Endothelial cell of umbilical vein (primary cell): ENCODE measurements around the gene ALDH8A1. TPM values are rescaled to one million over a fixed set of nuclear protein-coding genes. Genes with fewer than 3 reads are reported as not detected.

Experiments used
- BruUV-seq: library from RNA; stranded (reverse); fragments of 400-500 nt; replicated peaks from 2 replicates; lab custom pipeline; 2021; lab: Mats Ljungman, UMichigan
- CTCF ChIA-PET: fragments of 300-600, 350-600 bp; sonication (Branson Sonifier 250); formaldehyde crosslinking; loops from one replicate; lab custom pipeline; 2021; ENCODE audit warnings: antibody characterized with exemption, inconsistent platforms; lab: Charles Lee
- POLR2A ChIA-PET: fragments of 300-600, 350-600 bp; sonication (Branson Sonifier 250); formaldehyde crosslinking; loops from one replicate; lab custom pipeline; 2021; ENCODE audit warnings: antibody characterized with exemption, inconsistent platforms; lab: Charles Lee
- DNase-seq: peaks from one replicate; pipeline ENCODE4 v3.0.0-alpha.2; 2011; ENCODE audit warnings: low read depth, low spot score
- FAIRE-seq: peaks from 2 replicates; lab custom pipeline; 2011; peaks lifted over from hg19 to GRCh38; lab: Jason Lieb, UNC
- H2AFZ ChIP-seq: 2 replicates; pipeline ENCODE4 v1.6.0; 2012; ENCODE audit warnings: low read depth, low read length, control low read depth, inconsistent platforms
- H3K27ac ChIP-seq: 2 replicates; pipeline ENCODE4 v1.5.1; 2011; ENCODE audit warnings: low read depth, mild to moderate bottlenecking, control low read depth, low read length, moderate library complexity; ENCODE audit not compliant: insufficient read depth
- H3K27me3 ChIP-seq, 2 experiments: 2 replicates each; pipeline versions ENCODE4 v1.6.0 to v1.6.1; 2011; ENCODE audit warnings: low read length in 2 of 2, mixed read lengths in 1 of 2; ENCODE audit not compliant: control insufficient read depth in 2 of 2, insufficient read depth in 2 of 2
- H3K36me3 ChIP-seq, 2 experiments: 2 replicates in 1 of 2; 3 replicates in 1 of 2; pipeline ENCODE4 v1.5.1; 2011; ENCODE audit warnings: low read length in 2 of 2, mild to moderate bottlenecking in 1 of 2, moderate library complexity in 1 of 2; ENCODE audit not compliant: control insufficient read depth in 2 of 2, insufficient read depth in 2 of 2; ENCODE audit errors: extremely low read depth in 1 of 2
- H3K4me1 ChIP-seq: 3 replicates; pipeline ENCODE4 v1.5.1; 2011; ENCODE audit warnings: mild to moderate bottlenecking, low read length; ENCODE audit not compliant: control insufficient read depth, insufficient read depth; ENCODE audit errors: extremely low read depth
- H3K4me2 ChIP-seq: 2 replicates; pipeline ENCODE4 v1.6.1; 2011; ENCODE audit warnings: low read length, control low read depth, mixed read lengths; ENCODE audit not compliant: insufficient read depth
- H3K4me3 ChIP-seq, 3 experiments: fragments of 200-600 bp in 1 of 3; sonication (generic), shearing (Covaris generic) in 1 of 3; replicated peaks in 1 of 3; 2 replicates each; pipeline ENCODE4 v1.5.1; 2011 to 2016; ENCODE audit warnings: control low read depth in 3 of 3, low read length in 3 of 3, mild to moderate bottlenecking in 2 of 3, inconsistent platforms in 1 of 3, low read depth in 1 of 3, moderate library complexity in 1 of 3; ENCODE audit not compliant: insufficient read depth in 1 of 3
- H3K79me2 ChIP-seq: 2 replicates; pipeline ENCODE4 v1.6.0; 2012; ENCODE audit warnings: low read length, inconsistent platforms; ENCODE audit not compliant: control insufficient read depth, insufficient read depth
- H3K9ac ChIP-seq: replicated peaks from 2 replicates; pipeline ENCODE3; 2011; ENCODE audit warnings: low read length, control low read depth; ENCODE audit not compliant: insufficient read depth; ENCODE audit errors: extremely low read depth
- H3K9me1 ChIP-seq: replicated peaks from 3 replicates; pipeline ENCODE4 v1.6.0; 2011; ENCODE audit warnings: mild to moderate bottlenecking, low read length; ENCODE audit not compliant: control insufficient read depth, insufficient read depth; ENCODE audit errors: extremely low read depth
- H3K9me3 ChIP-seq: replicated peaks from 2 replicates; pipeline ENCODE4 v1.5.1; 2012; ENCODE audit warnings: low read length, inconsistent platforms; ENCODE audit not compliant: control insufficient read depth, insufficient read depth
- H4K20me1 ChIP-seq: replicated peaks from 2 replicates; pipeline ENCODE3; 2011; ENCODE audit warnings: mild to moderate bottlenecking, low read length; ENCODE audit not compliant: control insufficient read depth, insufficient read depth; ENCODE audit errors: extremely low read depth
- CTCF ChIP-seq, 2 donors: IDR thresholded peaks; 1 replicate in 1 of 2; 2 replicates in 1 of 2; pipeline ENCODE4 v1.5.1; 2011; ENCODE audit warnings: low read length in 2 of 2, mild to moderate bottlenecking in 2 of 2, moderate library complexity in 2 of 2, control low read depth in 1 of 2, inconsistent platforms in 1 of 2, low read depth in 1 of 2; ENCODE audit not compliant: insufficient read depth in 1 of 2; ENCODE audit errors: extremely low read depth in 1 of 2
- EZH2 ChIP-seq: IDR thresholded peaks from 2 replicates; pipeline ENCODE4 v1.6.1; 2012; ENCODE audit warnings: borderline replicate concordance, low read depth, mild to moderate bottlenecking, moderate library complexity, low read length, inconsistent platforms; ENCODE audit not compliant: severe bottlenecking
- FOS ChIP-seq: IDR thresholded peaks from 2 replicates; pipeline ENCODE4 v1.6.1; 2011; ENCODE audit warnings: mild to moderate bottlenecking, low read length, moderate library complexity, borderline replicate concordance; ENCODE audit not compliant: insufficient read depth
- GATA2 ChIP-seq: IDR thresholded peaks from 2 replicates; pipeline ENCODE4 v1.7.0; 2011; ENCODE audit warnings: low read depth, mild to moderate bottlenecking, moderate library complexity, mixed read lengths, low read length; ENCODE audit not compliant: insufficient read length, insufficient read depth
- JUN ChIP-seq: IDR thresholded peaks from 2 replicates; pipeline ENCODE4 v1.6.1; 2011; ENCODE audit warnings: borderline replicate concordance, low read depth; ENCODE audit not compliant: insufficient read length, insufficient read depth
- MAX ChIP-seq: IDR thresholded peaks from 2 replicates; pipeline ENCODE4 v1.6.1; 2011; ENCODE audit not compliant: insufficient read depth, insufficient read length
- MYC ChIP-seq: IDR thresholded peaks from one replicate; pipeline ENCODE4 v1.6.1; 2011; ENCODE audit warnings: mild to moderate bottlenecking, low read depth, low read length
- POLR2A ChIP-seq: IDR thresholded peaks from 2 replicates; pipeline ENCODE4 v1.6.1; 2012; ENCODE audit warnings: low read depth, mild to moderate bottlenecking, control low read depth, low read length
- POLR2AphosphoS5 ChIP-seq: IDR thresholded peaks from 2 replicates; pipeline ENCODE4 v1.6.1; 2012; ENCODE audit warnings: low read depth, mild to moderate bottlenecking, control low read depth, low read length, moderate library complexity; ENCODE audit not compliant: insufficient read depth
- dilution Hi-C: fragments of 300-500 bp; cut with MboI; formaldehyde crosslinking; loops from one replicate; pipeline ENCODE4 v1.15.0; 2019; ENCODE audit warnings: low sequenced_read_pairs; ENCODE audit not compliant: extremely low pct_ligation_motif_present
- intact Hi-C: fragments of 100-400 bp; cut with micrococcal nuclease; formaldehyde crosslinking; loops from one replicate; pipeline ENCODE4 v1.10.0; 2022
- polyA plus RNA-seq, 4 experiments: library from polyadenylated mRNA; depleted of rRNA in 3 of 4; stranded (reverse) in 3 of 4; unstranded in 1 of 4; fragments of >200 nt; gene quantifications; 2 replicates each; pipeline versions ENCODE4 v1.2.1 to v1.2.3, GENCODE V29; 2011 to 2012; ENCODE audit warnings: missing spikeins in 1 of 4
- total RNA-seq: library from RNA; stranded (reverse); gene quantifications from 2 replicates; pipeline ENCODE4 v1.2.3, GENCODE V29; 2021

The ALDH8A1 gene
- total and polyA plus RNA-seq, 2 donors (not counting 3 experiments of a cell fraction or from before 2014, with no cell fraction given): 0.08 to 0.95 TPM

GRCh38 chr6:134992155-134992554, 42.3 kb upstream of the ALDH8A1 start:
- Histone ChIP-seq H3K9me3 (no peaks in the 10 kb centered on the region), H3K4me3 (no peak overlapping the region), H3K79me2 (no peaks in the 10 kb centered on the region), H3K9me1 (peaks cover 7% of the 10 kb centered on the region), H4K20me1 (no peaks in the 10 kb centered on the region), H2AFZ (no peak overlapping the region), H3K9ac (no peak overlapping the region), H3K27ac (no peak overlapping the region), H3K36me3 (peaks cover under 1 to 7% of the 10 kb centered on the region in 2 experiments), H3K27me3 (no peaks in the 10 kb centered on the region), H3K4me2 (no peak overlapping the region), H3K4me1 (peaks cover 3% of the 10 kb centered on the region)
- FAIRE-seq (no peak), DNase-seq (no peak)
- no TSS peak for BruUV-seq
- ChIA-PET POLR2A (no interaction called here), CTCF (interaction anchor here (3.3 kb wide), 1 partner anchor 10 kb away, joined by 22 read pairs; no protein-coding TSS in a partner anchor)
- dilution Hi-C loops: no loop called here
- TF ChIP-seq CTCF (IDR thresholded peaks at IDR 0.05; ENCODE audit: extremely low read depth in 1 of 2, insufficient read depth in 1 of 2, low read depth in 1 of 2, low read length in 2 of 2) (no peak), POLR2A (no peak), MAX (no peak), POLR2AphosphoS5 (no peak), GATA2 (no peak), JUN (no peak), MYC (no peak), FOS (no peak), EZH2 (no peak)
- intact Hi-C loops: no loop called here
